ENCODE data around the gene CXCL13. TPM values are rescaled to one million over a fixed set of nuclear protein-coding genes. Genes with fewer than 3 reads are reported as not detected.
"Not testable (repeated sequence)": the region's sequence is repeated elsewhere in the genome, so short reads cannot be mapped to it uniquely, and the experiment has no call there.

CXCL13 gene
- total RNA-seq, 2 donors from 2014 or later, result not detected

- Histone ChIP-seq H3K4me3 (no peak overlapping the region), H3K36me3 (no peaks in the 10 kb centered on the region), H3K27ac (no peak overlapping the region), H3K27me3 (no peaks in the 10 kb centered on the region), H3K4me1 (no peaks in the 10 kb centered on the region), H3K9me3 (no peaks in the 10 kb centered on the region)
- DNase-seq (ENCODE audit: low spot score), result no peak
- TF ChIP-seq, protein P1, sequence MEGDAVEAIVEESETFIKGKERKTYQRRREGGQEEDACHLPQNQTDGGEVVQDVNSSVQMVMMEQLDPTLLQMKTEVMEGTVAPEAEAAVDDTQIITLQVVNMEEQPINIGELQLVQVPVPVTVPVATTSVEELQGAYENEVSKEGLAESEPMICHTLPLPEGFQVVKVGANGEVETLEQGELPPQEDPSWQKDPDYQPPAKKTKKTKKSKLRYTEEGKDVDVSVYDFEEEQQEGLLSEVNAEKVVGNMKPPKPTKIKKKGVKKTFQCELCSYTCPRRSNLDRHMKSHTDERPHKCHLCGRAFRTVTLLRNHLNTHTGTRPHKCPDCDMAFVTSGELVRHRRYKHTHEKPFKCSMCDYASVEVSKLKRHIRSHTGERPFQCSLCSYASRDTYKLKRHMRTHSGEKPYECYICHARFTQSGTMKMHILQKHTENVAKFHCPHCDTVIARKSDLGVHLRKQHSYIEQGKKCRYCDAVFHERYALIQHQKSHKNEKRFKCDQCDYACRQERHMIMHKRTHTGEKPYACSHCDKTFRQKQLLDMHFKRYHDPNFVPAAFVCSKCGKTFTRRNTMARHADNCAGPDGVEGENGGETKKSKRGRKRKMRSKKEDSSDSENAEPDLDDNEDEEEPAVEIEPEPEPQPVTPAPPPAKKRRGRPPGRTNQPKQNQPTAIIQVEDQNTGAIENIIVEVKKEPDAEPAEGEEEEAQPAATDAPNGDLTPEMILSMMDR (IDR thresholded peaks at IDR 0.05), result no peak
Measured at GRCh38 chr4:77636902-77637301, 31.3 kb downstream of the CXCL13 start.

- H3K27me3 ChIP-seq; H3K4me3 ChIP-seq; H3K36me3 ChIP-seq; H3K27ac ChIP-seq; DNase-seq (ENCODE audit: low spot score); H3K4me1 ChIP-seq: not testable (repeated sequence)
- H3K9me3 ChIP-seq, result peaks cover 0 to 34% of the 10 kb centered on the region in 2 donors
Measured at GRCh38 chr4:77644069-77644468, 38.4 kb downstream of the CXCL13 start.

GRCh38 chr4:77650787-77651186, 45.2 kb downstream of the CXCL13 start:
- Histone ChIP-seq H3K27ac (no peak overlapping the region), H3K36me3 (no peaks in the 10 kb centered on the region), H3K4me3 (no peak overlapping the region), H3K27me3 (no peaks in the 10 kb centered on the region), H3K9me3 (peaks cover 0 to 12% of the 10 kb centered on the region in 2 donors), H3K4me1 (no peaks in the 10 kb centered on the region)
- TF ChIP-seq, protein P1 (IDR thresholded peaks at IDR 0.05), result no peak
- no peak for DNase-seq (ENCODE audit: low spot score)

DNA sequence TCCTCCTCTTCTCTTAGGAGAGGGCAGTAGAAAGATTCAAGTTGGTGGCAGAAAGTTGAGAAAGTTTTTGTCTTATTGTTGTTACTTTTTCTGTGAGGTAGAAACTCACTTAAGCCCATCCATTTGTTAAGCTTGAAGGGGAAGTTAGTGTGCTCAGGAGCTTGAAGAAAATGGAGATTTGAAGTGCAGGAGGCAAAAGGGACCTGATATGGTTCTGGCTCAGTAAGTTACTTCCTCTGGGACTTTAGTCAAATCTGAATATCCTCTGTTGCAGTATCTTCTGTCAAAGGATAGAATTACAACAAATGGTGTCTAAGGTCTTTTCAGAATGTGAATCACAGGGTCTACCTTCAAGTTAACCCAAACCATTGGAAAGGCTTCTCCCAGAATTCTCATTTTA, 46.2 kb downstream of the CXCL13 start:
- H3K36me3 ChIP-seq, result no peaks in the 10 kb centered on the region
- no peak for DNase-seq (ENCODE audit: low spot score)
- TF ChIP-seq, protein P1 (IDR thresholded peaks at IDR 0.05), result no peak
- H3K4me1 ChIP-seq, result no peaks in the 10 kb centered on the region
- no peaks in the 10 kb centered on the region for H3K27me3 ChIP-seq
- no peak overlapping the region for H3K4me3 ChIP-seq
- no peak overlapping the region for H3K27ac ChIP-seq
- H3K9me3 ChIP-seq, result peaks cover 0 to 2% of the 10 kb centered on the region in 2 donors

- Histone ChIP-seq H3K36me3 (no peaks in the 10 kb centered on the region), H3K9me3 (no peaks in the 10 kb centered on the region), H3K4me1 (no peaks in the 10 kb centered on the region), H3K27ac (no peak overlapping the region), H3K4me3 (no peak overlapping the region), H3K27me3 (no peaks in the 10 kb centered on the region)
- DNase-seq (ENCODE audit: low spot score), result no peak
- TF ChIP-seq, protein P1 (IDR thresholded peaks at IDR 0.05), result no peak
Measured at GRCh38 chr4:77652237-77652897, 46.7 kb downstream of the CXCL13 start.

DNA sequence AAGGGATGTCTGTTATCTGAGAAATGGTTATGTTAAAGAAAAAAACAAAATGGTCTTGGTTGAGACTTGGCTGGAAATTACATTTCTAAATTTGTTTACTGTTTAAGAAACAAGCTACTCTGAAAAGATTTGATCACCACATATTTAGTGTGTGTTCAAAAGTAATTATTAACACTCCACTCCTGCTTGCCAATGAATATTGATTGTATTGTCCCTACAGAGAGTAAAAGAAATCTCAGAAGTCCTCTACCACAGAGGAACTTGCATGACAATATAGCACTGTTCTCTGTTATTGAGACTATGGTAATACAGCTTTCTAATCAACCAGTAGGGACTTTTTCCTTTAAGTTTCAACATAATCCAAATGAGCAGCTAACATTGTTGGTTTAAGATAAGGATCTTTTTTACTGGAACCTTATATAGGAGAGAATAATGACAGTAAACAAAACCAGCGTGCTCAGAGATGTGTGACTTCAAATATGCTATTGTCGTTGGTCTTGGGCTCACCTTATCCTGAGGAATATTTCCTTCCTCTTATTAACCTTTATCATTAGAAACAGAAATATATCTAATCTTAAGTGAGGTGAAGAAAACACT, 47.6 kb downstream of the CXCL13 start:
- no peaks in the 10 kb centered on the region for H3K36me3 ChIP-seq
- no peak overlapping the region for H3K4me3 ChIP-seq
- no peak for DNase-seq (ENCODE audit: low spot score)
- no peaks in the 10 kb centered on the region for H3K4me1 ChIP-seq
- H3K27ac ChIP-seq, result no peak overlapping the region
- TF ChIP-seq, protein P1 (IDR thresholded peaks at IDR 0.05), result no peak
- H3K27me3 ChIP-seq, result no peaks in the 10 kb centered on the region
- no peaks in the 10 kb centered on the region for H3K9me3 ChIP-seq

- not testable (repeated sequence) for H3K4me3 ChIP-seq; H3K9me3 ChIP-seq; H3K27me3 ChIP-seq; H3K4me1 ChIP-seq; H3K27ac ChIP-seq; H3K36me3 ChIP-seq; DNase-seq (ENCODE audit: low spot score)
Measured at GRCh38 chr4:77660318-77660717, 54.7 kb downstream of the CXCL13 start.
